Transverse colon (tissue), 4 donors: ENCODE results near the gene EXOC1L. TPM values are rescaled to one million over a fixed set of nuclear protein-coding genes. Genes with fewer than 3 reads are reported as not detected.

Source experiments
- DNase-seq: peaks from one replicate; pipeline ENCODE4 v3.0.0-alpha.2; 2019
- H3K27ac ChIP-seq, 4 donors: fragments of 200-600 bp; sonication (generic); 2 replicates each; pipeline ENCODE4 v1.5.1; 2016 to 2018; ENCODE audit warnings: inconsistent platforms in 4 of 4
- H3K27me3 ChIP-seq: fragments of 200-600 bp; sonication (generic); 2 replicates; pipeline ENCODE4 v1.5.1; 2017; ENCODE audit warnings: inconsistent platforms
- H3K36me3 ChIP-seq, 4 donors: fragments of 200-600 bp; sonication (generic); 2 replicates each; pipeline ENCODE4 v1.5.1; 2017 to 2019; ENCODE audit warnings: inconsistent platforms in 4 of 4
- H3K4me1 ChIP-seq, 4 donors: fragments of 200-600 bp; sonication (generic); 2 replicates each; pipeline ENCODE4 v1.5.1; 2017 to 2020; ENCODE audit warnings: inconsistent platforms in 4 of 4
- H3K4me3 ChIP-seq, 4 donors: fragments of 200-600 bp; sonication (generic); 1 replicate in 1 of 4; 2 replicates in 3 of 4; pipeline versions ENCODE4 v1.5.1 to v1.6.1; 2017 to 2019; ENCODE audit warnings: inconsistent platforms in 4 of 4
- H3K9me3 ChIP-seq, 2 donors: fragments of 200-600 bp; sonication (generic); 2 replicates each; pipeline ENCODE4 v1.5.1; 2017 to 2019; ENCODE audit warnings: inconsistent platforms in 2 of 2
- CTCF ChIP-seq, 5 experiments: fragments of 200-600 bp in 3 of 5; fragments of 450-650 bp in 2 of 5; sonication (generic) in 3 of 5; IDR thresholded peaks; 1 replicate in 2 of 5; 2 replicates in 3 of 5; pipeline ENCODE4 v1.5.1; 2016 to 2017; ENCODE audit warnings: antibody characterized with exemption in 5 of 5, inconsistent platforms in 3 of 5, mild to moderate bottlenecking in 2 of 5, moderate library complexity in 1 of 5
- EP300 ChIP-seq: sonication (generic); formaldehyde crosslinking; IDR thresholded peaks from one replicate; pipeline ENCODE4 v1.6.1; 2017; ENCODE audit warnings: antibody characterized with exemption, low read depth
- POLR2A ChIP-seq: fragments of 450-650 bp; IDR thresholded peaks from one replicate; pipeline ENCODE4 v1.6.1; 2016; ENCODE audit warnings: antibody characterized with exemption, mild to moderate bottlenecking, moderate library complexity
- POLR2AphosphoS5 ChIP-seq, 3 donors: sonication (generic); formaldehyde crosslinking; IDR thresholded peaks; one replicate each; pipeline ENCODE4 v1.6.1; 2016; ENCODE audit warnings: antibody characterized with exemption in 3 of 3
- WGBS, 2 donors: methylation state at CpG; one replicate each; pipeline ENCODE4 v1.1.5; 2018; ENCODE audit warnings: low coverage in 1 of 2; 5-methylcytosine and 5-hydroxymethylcytosine counted together
- in situ Hi-C, 4 donors: fragments of 200-750 bp; cut with MboI; loops; one replicate each; pipeline versions ENCODE4 v1.15.0 to v1.15.1; 2017; ENCODE audit warnings: low sequenced_read_pairs in 3 of 4, low pct_ligation_motif_present in 1 of 4, low pct_unique_long_range_greater_than_20kb in 1 of 4
- intact Hi-C: fragments of 100-400 bp; cut with DNase I; formaldehyde crosslinking; loops from one replicate; pipeline ENCODE4 v1.15.1; 2023; ENCODE audit warnings: low total_unique reads
- total RNA-seq, 4 donors: library from RNA; depleted of rRNA; stranded (reverse); fragments of >200 nt; gene quantifications; one replicate each; pipeline ENCODE4 v1.1.0, GENCODE V29; 2016

Gene EXOC1L
- total RNA-seq, 4 donors from 2014 or later, result not detected

- no peak for DNase-seq
- H3K27ac ChIP-seq, result no peak overlapping the region
- H3K4me1 ChIP-seq, result no peaks in the 10 kb centered on the region
- no peaks in the 10 kb centered on the region for H3K9me3 ChIP-seq
- no peak overlapping the region for H3K4me3 ChIP-seq
- in situ Hi-C loops, result loop anchor here in 1 of 4 donors (25.0 kb wide), 1 partner anchor 110 kb away; no protein-coding TSS in a partner anchor
- TF ChIP-seq CTCF (IDR thresholded peaks at IDR 0.05), result no peak
- no peak for TF ChIP-seq POLR2A
- no peak for TF ChIP-seq POLR2AphosphoS5 (IDR thresholded peaks at IDR 0.05)
- no peak for TF ChIP-seq EP300
- H3K27me3 ChIP-seq, result peaks cover 3% of the 10 kb centered on the region
- H3K36me3 ChIP-seq, result no peaks in the 10 kb centered on the region
- intact Hi-C loops, result no loop called here
- 83 to 88% methylated on average over 3 of the region's 3 CpGs for WGBS, 2 donors
Observed at GRCh38 chr4:55822329-55822728, 2.7 kb downstream of the EXOC1L start.

- intact Hi-C loops, result no loop called here
- no peak overlapping the region for H3K27ac ChIP-seq
- TF ChIP-seq EP300, result no peak
- TF ChIP-seq POLR2AphosphoS5 (IDR thresholded peaks at IDR 0.05), result no peak
- no peak for TF ChIP-seq POLR2A
- TF ChIP-seq CTCF (IDR thresholded peaks at IDR 0.05), result no peak
- no peaks in the 10 kb centered on the region for H3K4me1 ChIP-seq
- no peaks in the 10 kb centered on the region for H3K9me3 ChIP-seq
- WGBS, 2 donors, result 53 to 62% methylated on average over 2 of the region's 2 CpGs
- H3K36me3 ChIP-seq, result no peaks in the 10 kb centered on the region
- no peak for DNase-seq
- H3K27me3 ChIP-seq, result peaks cover 3% of the 10 kb centered on the region
- in situ Hi-C loops, result loop anchor here in 1 of 4 donors (25.0 kb wide), 1 partner anchor 113 kb away; no protein-coding TSS in a partner anchor
- no peak overlapping the region for H3K4me3 ChIP-seq
Observed at GRCh38 chr4:55824865-55825264, 5.3 kb downstream of the EXOC1L start.

GRCh38 chr4:55826986-55827385, 7.4 kb downstream of the EXOC1L start:
- in situ Hi-C loops, result no loop called here
- no peak for DNase-seq
- Histone ChIP-seq H3K4me3 (no peak overlapping the region), H3K36me3 (no peaks in the 10 kb centered on the region), H3K27me3 (peaks cover 5% of the 10 kb centered on the region), H3K4me1 (no peaks in the 10 kb centered on the region), H3K27ac (no peak overlapping the region), H3K9me3 (no peaks in the 10 kb centered on the region)
- intact Hi-C loops, result no loop called here
- TF ChIP-seq POLR2A (no peak), CTCF (IDR thresholded peaks at IDR 0.05) (no peak), POLR2AphosphoS5 (IDR thresholded peaks at IDR 0.05) (no peak), EP300 (no peak)

GRCh38 chr4:55827582-55827981, 8.0 kb downstream of the EXOC1L start:
- Histone ChIP-seq H3K27ac (no peak overlapping the region), H3K27me3 (peaks cover 9% of the 10 kb centered on the region), H3K4me3 (no peak overlapping the region), H3K4me1 (no peaks in the 10 kb centered on the region), H3K9me3 (no peaks in the 10 kb centered on the region), H3K36me3 (no peaks in the 10 kb centered on the region)
- no peak for DNase-seq
- intact Hi-C loops (no loop called here), in situ Hi-C loops (no loop called here)
- TF ChIP-seq CTCF (IDR thresholded peaks at IDR 0.05) (no peak), POLR2A (no peak), EP300 (no peak), POLR2AphosphoS5 (IDR thresholded peaks at IDR 0.05) (no peak)
- WGBS, 2 donors, result 40 to 64% methylated on average over 2 of the region's 2 CpGs
